HepG2 (cell line): ENCODE measurements around the gene SLC6A9. TPM values are rescaled to one million over a fixed set of nuclear protein-coding genes. Genes with fewer than 3 reads are reported as not detected.

Experiments
- AKAP8 ChIP-seq: sonication (generic); formaldehyde crosslinking; IDR thresholded peaks from 2 replicates; pipeline ENCODE4 v1.5.1; 2020; ENCODE audit warnings: mild to moderate bottlenecking, missing genetic modification reagents
- DBP ChIP-seq: sonication (generic); formaldehyde crosslinking; IDR thresholded peaks from 2 replicates; pipeline ENCODE4 v1.4.0; 2020; ENCODE audit warnings: missing genetic modification reagents; ENCODE audit errors: not compliant biosample characterization
- DMAP1 ChIP-seq: IDR thresholded peaks from 2 replicates; pipeline ENCODE4 v1.6.1; 2016
- DNMT1 ChIP-seq: sonication (generic); formaldehyde crosslinking; IDR thresholded peaks from 2 replicates; pipeline ENCODE4 v1.5.1; 2020; ENCODE audit warnings: mild to moderate bottlenecking, missing genetic modification reagents
- DNMT3B ChIP-seq: conservative IDR thresholded peaks from 2 replicates; pipeline ENCODE4 v1.6.1; 2016; ENCODE audit warnings: missing biosample characterization, control low read depth
- ERF ChIP-seq: IDR thresholded peaks from 2 replicates; pipeline ENCODE4 v1.6.1; 2018; ENCODE audit warnings: missing biosample characterization, missing genetic modification reagents
- GATA4 ChIP-seq: sonication (generic); IDR thresholded peaks from 2 replicates; pipeline ENCODE4 v1.6.1; 2016; ENCODE audit warnings: antibody characterized with exemption, low read depth, borderline replicate concordance
- GRHL1 ChIP-seq: sonication (generic); formaldehyde crosslinking; conservative IDR thresholded peaks from 2 replicates; pipeline ENCODE4 v1.8.0; 2022; ENCODE audit warnings: missing genetic modification reagents
- KDM5B ChIP-seq: sonication (generic); formaldehyde crosslinking; IDR thresholded peaks from 2 replicates; pipeline ENCODE4 v1.4.0; 2020; ENCODE audit warnings: missing genetic modification reagents, mild to moderate bottlenecking, borderline replicate concordance
- NCOR1 ChIP-seq: fragments of 200-600 bp; sonication (generic); IDR thresholded peaks from 2 replicates; pipeline ENCODE4 v1.7.0; 2017; ENCODE audit warnings: antibody characterized with exemption, low read length, borderline replicate concordance
- RBFOX2 ChIP-seq: fragments of 200-400 bp; formaldehyde crosslinking; IDR thresholded peaks from 2 replicates; pipeline ENCODE4 v1.6.1; 2017; ENCODE audit warnings: low read depth, mild to moderate bottlenecking, low read length
- RELA ChIP-seq: sonication (generic); formaldehyde crosslinking; IDR thresholded peaks from 2 replicates; pipeline ENCODE4 v1.4.0; 2020; ENCODE audit warnings: missing genetic modification reagents
- SIX1 ChIP-seq: sonication (generic); formaldehyde crosslinking; IDR thresholded peaks from 2 replicates; pipeline ENCODE4 v1.4.0; 2020; ENCODE audit warnings: missing genetic modification reagents, borderline replicate concordance
- SMC3 ChIP-seq: IDR thresholded peaks from 2 replicates; pipeline ENCODE4 v1.6.1; 2011; ENCODE audit warnings: low read length, improper control_type of control experiment
- TMF1 ChIP-seq: sonication (generic); formaldehyde crosslinking; IDR thresholded peaks from 2 replicates; pipeline ENCODE4 v1.8.1; 2022; ENCODE audit warnings: low read depth, missing genetic modification reagents
- TP53 ChIP-seq: sonication (generic); formaldehyde crosslinking; conservative IDR thresholded peaks from 2 replicates; pipeline ENCODE4 v1.4.0; 2020; ENCODE audit warnings: missing genetic modification reagents
- ZBTB34 ChIP-seq: sonication (generic); formaldehyde crosslinking; IDR thresholded peaks from 2 replicates; pipeline ENCODE4 v1.8.0; 2022; ENCODE audit warnings: mild to moderate bottlenecking, missing genetic modification reagents
- ZBTB49 ChIP-seq: sonication (generic); formaldehyde crosslinking; IDR thresholded peaks from 2 replicates; pipeline ENCODE4 v1.4.0; 2020; ENCODE audit warnings: missing genetic modification reagents, borderline replicate concordance
- ZFP82 ChIP-seq: sonication (generic); formaldehyde crosslinking; IDR thresholded peaks from 2 replicates; pipeline ENCODE4 v1.5.1; 2020; ENCODE audit warnings: mild to moderate bottlenecking, missing genetic modification reagents, borderline replicate concordance
- ZFP90 ChIP-seq: sonication (generic); formaldehyde crosslinking; IDR thresholded peaks from 2 replicates; pipeline ENCODE4 v1.8.0; 2022; ENCODE audit warnings: missing genetic modification reagents, mild to moderate bottlenecking, inconsistent platforms, borderline replicate concordance
- ZMYM3 ChIP-seq: sonication (generic); formaldehyde crosslinking; IDR thresholded peaks from 2 replicates; pipeline ENCODE4 v1.5.1; 2020; ENCODE audit warnings: mild to moderate bottlenecking, missing genetic modification reagents
- ZNF343 ChIP-seq: sonication (generic); formaldehyde crosslinking; IDR thresholded peaks from 2 replicates; pipeline ENCODE4 v1.4.0; 2020; ENCODE audit warnings: mild to moderate bottlenecking, missing genetic modification reagents
- ZNF670 ChIP-seq: sonication (generic); formaldehyde crosslinking; IDR thresholded peaks from 2 replicates; pipeline ENCODE4 v1.8.0; 2022; ENCODE audit warnings: mild to moderate bottlenecking, missing genetic modification reagents, borderline replicate concordance
- ZNF878 ChIP-seq: sonication (generic); formaldehyde crosslinking; IDR thresholded peaks from 2 replicates; pipeline ENCODE4 v1.8.1; 2023; ENCODE audit warnings: mild to moderate bottlenecking, missing genetic modification reagents, moderate library complexity
- polyA plus RNA-seq, 8 experiments: library from polyadenylated mRNA; depleted of rRNA in 3 of 8; stranded (reverse) in 7 of 8; unstranded in 1 of 8; fragments of >200 nt; fragmentation: Illumina TruSeq in 4 of 8; extraction: Trizol in 4 of 8; gene quantifications; 2 replicates each; pipeline versions ENCODE4 v1.2.1 to v1.2.3, GENCODE V29; 2011 to 2016; ENCODE audit warnings: low read depth in 4 of 8, missing spikeins in 1 of 8, mixed read lengths in 1 of 8; ENCODE audit not compliant: insufficient read depth in 1 of 8
- total RNA-seq, 5 experiments: library from RNA; depleted of rRNA; stranded (reverse); fragments of >200 nt; fragmentation: Illumina TruSeq; extraction: Trizol; gene quantifications; 2 replicates each; pipeline ENCODE4 v1.2.3, GENCODE V29; 2016; ENCODE audit warnings: low read depth in 1 of 5

SLC6A9 gene
- total and polyA plus RNA-seq, 2 of the 13 experiments (the other 11 are each of a cell fraction or from before 2014, with no cell fraction given) = 8.5 to 9.9 TPM

GRCh38 chr1:43974443-43975248 is 56.6 kb downstream of the SLC6A9 start, which contains the start of gene ATP6V0B (continued):
- TF ChIP-seq ZFP90 (CRISPR knock-in tag) = no peak; the same call in 1 of the 2 replicates
- peak; percentile 73; the same call in 1 of the 2 replicates for TF ChIP-seq TMF1 (CRISPR knock-in tag)
- TF ChIP-seq SMC3 = no peak
- peak; percentile 70; the same call in 1 of the 2 replicates for TF ChIP-seq DMAP1 (CRISPR knock-in tag)
- TF ChIP-seq RBFOX2 = peak; percentile 96
- TF ChIP-seq KDM5B (CRISPR knock-in tag) = no peak
- TF ChIP-seq ZNF878 (CRISPR knock-in tag) = no peak; the same call in 1 of the 2 replicates
- 0 out of 2 replicates have a peak, but pooled peaks have one; percentile 33 for TF ChIP-seq GATA4
- peak; percentile 67; the same call in 1 of the 2 replicates for TF ChIP-seq RELA (CRISPR knock-in tag)
- TF ChIP-seq DNMT1 (CRISPR knock-in tag) = no peak
- TF ChIP-seq DNMT3B (CRISPR knock-in tag) = 0 out of 2 replicates have a peak, but pooled peaks have one; percentile 24
- TF ChIP-seq ZBTB49 = no peak
- 0 out of 2 replicates have a peak, but pooled peaks have one; percentile 34 for TF ChIP-seq ERF
- peak; percentile 68; the same call in 1 of the 2 replicates for TF ChIP-seq ZNF670 (CRISPR knock-in tag)
- TF ChIP-seq AKAP8 = peak; percentile 88
- no peak for TF ChIP-seq SIX1 (CRISPR knock-in tag)
- TF ChIP-seq ZBTB34 (CRISPR knock-in tag) = no peak
- peak; percentile 79 for TF ChIP-seq ZFP82 (CRISPR knock-in tag)
- no peak for TF ChIP-seq DBP (CRISPR knock-in tag)
- no peak for TF ChIP-seq GRHL1 (CRISPR knock-in tag)
- no peak for TF ChIP-seq TP53
- TF ChIP-seq NCOR1 = no peak
- TF ChIP-seq ZMYM3 (CRISPR knock-in tag) = no peak
- no peak for TF ChIP-seq ZNF343
